ENCODE data around the gene SDHA.
"Not testable (repeated sequence)": the region's sequence is repeated elsewhere in the genome, so short reads cannot be mapped to it uniquely, and the experiment has no call there.

Gene SDHA

DNA sequence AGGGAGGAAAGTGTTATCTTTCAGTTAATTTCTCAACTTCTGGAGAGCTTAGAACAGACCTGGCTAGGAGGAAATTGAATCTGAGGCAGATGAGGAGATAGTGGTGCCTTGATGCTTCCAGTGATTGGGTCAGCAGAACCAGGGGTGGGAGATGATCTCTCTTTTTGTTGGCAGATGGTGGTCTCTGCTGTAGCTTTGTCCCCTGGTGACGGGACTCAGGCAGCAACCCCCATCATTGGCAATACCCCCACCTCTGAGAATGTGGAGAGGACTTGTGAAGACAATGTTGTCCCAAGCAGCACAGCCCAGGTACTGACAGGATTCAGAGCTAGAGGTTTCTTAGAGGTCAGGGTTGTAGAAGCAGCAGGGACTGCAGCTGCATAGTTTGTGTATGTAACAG lies 49.6 kb downstream of the SDHA start:
- no peak overlapping the region for H3K4me3 Mint-ChIP-seq
- H3K9me3 Mint-ChIP-seq: no peaks in the 10 kb centered on the region
- H3K27ac Mint-ChIP-seq: no peak overlapping the region
- H3K4me1 Mint-ChIP-seq (ENCODE audit: low read depth): peaks cover 19% of the 10 kb centered on the region
- no peaks in the 10 kb centered on the region for H3K27me3 Mint-ChIP-seq
- H3K36me3 Mint-ChIP-seq (ENCODE audit: low read depth): peaks cover 21% of the 10 kb centered on the region

DNA sequence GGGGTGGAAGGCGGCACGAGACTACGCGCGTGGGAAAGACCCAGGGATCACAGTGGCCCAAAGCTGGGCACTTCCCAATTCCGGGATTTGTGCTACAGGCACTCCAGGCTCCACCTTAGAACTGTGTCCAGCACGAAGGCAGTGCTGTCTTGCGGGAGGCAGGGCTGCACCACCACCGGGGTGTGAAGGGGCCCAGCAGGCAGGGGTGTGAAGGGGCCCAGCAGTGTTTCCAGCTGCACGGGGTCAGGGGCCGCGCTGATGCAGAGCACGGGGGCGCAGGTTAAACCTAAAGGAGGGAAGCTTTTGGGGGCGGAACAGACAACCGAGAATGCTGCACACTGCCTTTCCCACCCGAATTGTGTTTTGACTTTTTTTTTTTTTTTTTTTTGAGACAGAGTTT lies 52.2 kb downstream of the SDHA start:
- Mint-ChIP-seq H3K9me3 (no peaks in the 10 kb centered on the region), H3K27me3 (no peaks in the 10 kb centered on the region), H3K36me3 (ENCODE audit: low read depth) (peaks cover 30% of the 10 kb centered on the region), H3K4me1 (ENCODE audit: low read depth) (peaks cover 39% of the 10 kb centered on the region), H3K4me3 (peak overlapping the region; percentile 90), H3K27ac (peak overlapping the region; percentile 52)

DNA sequence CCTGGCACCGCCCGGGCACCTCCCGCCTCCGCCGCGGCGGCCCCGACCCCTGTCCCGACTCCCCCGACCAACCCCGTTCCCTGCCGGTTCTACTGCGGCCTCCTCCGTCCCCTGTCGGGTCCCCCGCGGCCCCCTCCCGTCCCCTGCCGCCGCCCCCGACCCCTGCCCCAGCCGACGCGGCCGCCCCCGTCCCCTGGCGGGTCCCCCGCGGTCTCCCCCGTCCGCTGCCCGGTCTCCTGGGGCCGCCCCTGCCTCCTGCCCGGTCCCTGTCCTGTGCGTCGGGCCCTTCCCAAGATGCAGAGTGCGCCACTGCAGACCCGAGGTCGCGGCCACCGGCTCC lies 53.7 kb downstream of the SDHA start:
- H3K4me1 Mint-ChIP-seq (ENCODE audit: low read depth): peaks cover 39% of the 10 kb centered on the region
- peak overlapping the region; percentile 96 for H3K27ac Mint-ChIP-seq
- not testable (repeated sequence) for H3K9me3 Mint-ChIP-seq, H3K27me3 Mint-ChIP-seq
- peak overlapping the region; percentile 90 for H3K4me3 Mint-ChIP-seq
- peaks cover 30% of the 10 kb centered on the region for H3K36me3 Mint-ChIP-seq (ENCODE audit: low read depth)

DNA sequence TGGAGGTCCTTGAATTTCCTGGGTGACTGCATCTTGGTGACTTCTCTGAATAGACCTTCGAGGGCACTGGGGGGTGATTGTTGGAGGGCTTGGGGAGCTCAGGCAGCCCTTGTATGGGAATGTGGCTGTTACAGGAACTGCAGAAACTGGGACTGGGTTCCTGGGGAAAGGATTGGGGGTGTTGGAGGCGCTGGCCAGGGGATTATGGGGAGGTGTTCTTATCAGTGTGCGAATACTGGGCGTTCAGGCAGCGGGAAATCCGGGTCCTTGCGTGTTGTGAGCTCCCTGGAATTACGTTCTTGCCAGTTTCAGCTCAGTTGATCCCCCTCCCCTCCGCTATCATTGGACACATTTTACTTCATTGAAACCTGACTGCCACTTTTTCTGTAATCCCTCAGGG lies 55.0 kb downstream of the SDHA start:
- Mint-ChIP-seq H3K36me3 (ENCODE audit: low read depth) (peaks cover 30% of the 10 kb centered on the region), H3K4me3 (peak overlapping the region; percentile 75), H3K27ac (peak overlapping the region; percentile 59)

DNA sequence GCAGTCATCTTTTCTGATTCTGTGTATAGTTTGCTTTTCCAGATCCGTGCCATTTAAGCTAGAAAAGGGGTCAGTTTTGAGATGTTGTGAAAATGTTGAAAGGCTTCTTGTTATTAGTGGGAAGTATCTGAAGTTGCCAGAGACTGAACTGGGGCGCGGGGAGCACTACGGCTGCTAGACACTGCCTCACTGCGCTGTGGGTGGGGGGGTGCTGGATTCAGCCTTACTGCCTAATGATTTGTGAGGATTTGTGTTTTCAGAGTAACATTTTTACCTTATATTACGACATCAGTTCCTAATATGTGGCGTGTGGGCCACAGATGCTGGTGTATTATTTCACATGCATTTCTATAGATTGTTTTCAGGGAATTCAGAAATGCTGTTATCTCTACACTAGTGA lies 55.4 kb downstream of the SDHA start:
- H3K27ac Mint-ChIP-seq: peak overlapping the region; percentile 59
- H3K4me3 Mint-ChIP-seq: peak overlapping the region; percentile 75
- peaks cover 39% of the 10 kb centered on the region for H3K4me1 Mint-ChIP-seq (ENCODE audit: low read depth)
- not testable (repeated sequence) for H3K9me3 Mint-ChIP-seq, H3K27me3 Mint-ChIP-seq
- H3K36me3 Mint-ChIP-seq (ENCODE audit: low read depth): peaks cover 30% of the 10 kb centered on the region

More for the DNA sequence above, 55.0 kb downstream of the SDHA start:
- H3K4me1 Mint-ChIP-seq (ENCODE audit: low read depth): peaks cover 39% of the 10 kb centered on the region
- not testable (repeated sequence) for H3K9me3 Mint-ChIP-seq, H3K27me3 Mint-ChIP-seq

DNA sequence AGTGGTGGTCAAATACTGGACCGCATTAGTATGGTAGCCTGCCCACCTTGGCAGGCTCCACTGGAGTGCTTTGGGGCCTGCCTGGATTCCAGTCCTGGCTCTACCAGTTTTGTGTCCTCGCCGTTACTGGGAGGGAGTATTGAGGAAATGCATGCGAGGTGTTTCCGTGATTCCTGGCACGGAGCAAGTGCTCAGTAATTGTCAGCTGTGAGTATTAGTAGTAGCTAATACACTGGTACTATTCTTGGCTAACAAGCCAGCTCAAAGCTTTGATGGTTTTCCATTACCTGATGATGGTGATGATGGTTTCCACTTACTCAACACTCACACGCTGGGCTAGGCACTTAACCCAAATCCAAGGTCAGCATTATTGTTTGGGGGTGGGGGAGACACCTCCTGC lies 56.2 kb downstream of the SDHA start:
- Mint-ChIP-seq H3K36me3 (ENCODE audit: low read depth) (peaks cover 33% of the 10 kb centered on the region), H3K4me1 (ENCODE audit: low read depth) (peaks cover 43% of the 10 kb centered on the region)
- not testable (repeated sequence) for H3K27me3 Mint-ChIP-seq, H3K9me3 Mint-ChIP-seq, H3K4me3 Mint-ChIP-seq, H3K27ac Mint-ChIP-seq

DNA sequence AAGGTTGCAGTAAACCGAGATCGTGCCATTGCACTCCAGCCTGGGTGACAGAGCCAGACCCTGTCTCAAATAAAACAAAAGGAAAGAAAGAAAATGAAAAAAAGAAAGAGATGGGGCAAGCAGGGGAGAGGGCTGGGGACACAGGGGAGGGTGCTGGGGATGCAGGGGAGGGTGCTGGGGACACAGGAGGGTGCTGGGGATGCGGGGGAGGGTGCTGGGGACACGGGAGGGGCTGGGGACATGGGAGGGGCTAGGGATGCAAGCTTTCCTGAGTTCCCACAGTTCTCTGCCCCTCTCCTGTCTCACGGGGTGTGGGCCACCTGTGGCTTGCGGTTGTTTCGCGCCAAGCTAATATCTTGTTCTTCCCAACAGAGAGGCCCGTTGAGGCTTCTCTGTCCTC lies 60.5 kb downstream of the SDHA start:
- H3K36me3 Mint-ChIP-seq (ENCODE audit: low read depth): peaks cover 49% of the 10 kb centered on the region
- no peaks in the 10 kb centered on the region for H3K27me3 Mint-ChIP-seq
- H3K4me1 Mint-ChIP-seq (ENCODE audit: low read depth): peaks cover 52% of the 10 kb centered on the region
- no peak overlapping the region for H3K4me3 Mint-ChIP-seq
- H3K9me3 Mint-ChIP-seq: no peaks in the 10 kb centered on the region
- no peak overlapping the region for H3K27ac Mint-ChIP-seq

DNA sequence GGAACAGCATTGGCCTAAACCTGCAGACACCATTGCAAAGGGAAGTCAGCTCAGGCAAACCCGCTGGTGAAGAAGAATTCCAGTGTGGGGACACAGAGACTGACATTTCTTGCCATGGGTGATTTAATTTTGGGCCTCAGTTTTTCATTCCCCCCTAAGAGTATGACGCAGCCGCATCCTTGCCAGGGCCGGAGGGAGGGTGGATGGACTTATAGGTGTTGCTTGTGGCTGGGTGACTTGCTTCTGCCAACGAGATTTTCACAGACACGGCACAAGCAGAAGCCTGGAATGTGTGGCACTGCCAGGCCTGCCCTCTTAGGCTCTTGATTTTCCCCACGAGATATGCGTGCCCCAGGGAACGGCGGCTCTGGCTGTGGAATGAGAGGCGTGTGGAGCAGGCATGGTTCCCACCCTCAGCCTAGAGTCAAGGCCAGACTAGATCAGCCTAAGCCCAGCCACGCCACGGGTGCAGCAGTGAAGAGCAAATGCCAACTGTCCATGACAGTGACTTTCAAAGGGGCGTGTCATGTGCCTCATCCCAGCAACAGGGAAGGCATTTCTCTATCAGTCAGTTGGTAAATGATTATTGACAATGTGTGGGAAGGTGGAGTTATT lies 61.0 kb downstream of the SDHA start:
- not testable (repeated sequence) for H3K27ac Mint-ChIP-seq, H3K4me3 Mint-ChIP-seq, H3K27me3 Mint-ChIP-seq, H3K9me3 Mint-ChIP-seq
- H3K4me1 Mint-ChIP-seq (ENCODE audit: low read depth): peaks cover 52% of the 10 kb centered on the region
- peaks cover 49% of the 10 kb centered on the region for H3K36me3 Mint-ChIP-seq (ENCODE audit: low read depth)

DNA sequence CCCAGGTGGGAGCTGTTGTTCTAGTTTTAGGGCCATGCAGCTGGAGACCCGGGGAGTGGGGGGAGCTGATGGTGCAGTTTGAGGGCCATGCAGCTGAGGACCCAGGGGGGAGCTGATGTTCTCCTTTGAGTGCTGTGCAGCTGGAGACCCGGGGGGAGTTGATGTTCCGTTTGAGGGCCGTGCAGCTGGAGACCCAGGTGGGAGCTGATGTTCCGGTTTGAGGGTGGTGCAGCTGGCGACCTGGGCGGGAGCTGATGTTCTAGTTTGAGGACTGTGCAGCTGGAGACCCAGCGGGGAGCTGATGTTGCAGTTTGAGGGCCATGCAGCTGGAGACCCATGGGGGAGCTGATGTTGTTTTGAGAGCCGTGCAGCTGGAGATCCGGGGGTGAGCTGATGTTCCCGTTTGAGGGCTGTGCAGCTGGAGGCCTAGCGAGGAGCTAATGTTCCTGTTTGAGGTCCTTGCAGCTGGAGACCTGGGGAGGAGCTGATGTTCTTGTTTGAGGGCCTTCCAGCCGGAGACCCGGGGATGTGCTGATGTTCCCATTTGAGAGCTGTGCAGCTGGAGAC lies 68.0 kb downstream of the SDHA start:
- Mint-ChIP-seq H3K4me3 (no peak overlapping the region), H3K36me3 (ENCODE audit: low read depth) (peaks cover 44% of the 10 kb centered on the region), H3K4me1 (ENCODE audit: low read depth) (peaks cover 33% of the 10 kb centered on the region), H3K9me3 (no peaks in the 10 kb centered on the region), H3K27ac (peak overlapping the region; percentile 36), H3K27me3 (no peaks in the 10 kb centered on the region)

DNA sequence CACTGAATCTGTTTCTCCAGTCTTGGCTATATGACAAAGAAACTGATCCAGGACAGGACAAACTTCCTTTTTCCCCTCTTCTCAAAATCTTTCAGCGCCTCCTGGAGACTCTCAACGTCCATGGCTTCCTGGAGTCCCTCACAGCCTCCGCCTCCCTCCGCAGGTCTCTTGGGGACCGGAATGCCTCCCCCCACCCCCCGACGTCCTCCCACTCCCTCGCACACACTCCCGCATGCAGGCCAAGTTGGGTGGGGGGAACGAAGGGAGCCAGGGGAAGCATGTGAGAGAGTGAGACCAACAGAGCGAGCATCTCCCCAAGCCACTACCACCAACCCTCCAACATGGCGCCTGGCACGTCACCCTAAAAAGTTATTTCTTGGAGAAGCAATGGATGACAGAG lies 72.1 kb downstream of the SDHA start:
- H3K27ac Mint-ChIP-seq; H3K9me3 Mint-ChIP-seq; H3K4me3 Mint-ChIP-seq; H3K27me3 Mint-ChIP-seq; H3K4me1 Mint-ChIP-seq (ENCODE audit: low read depth): not testable (repeated sequence)
- H3K36me3 Mint-ChIP-seq (ENCODE audit: low read depth): peaks cover 30% of the 10 kb centered on the region

DNA sequence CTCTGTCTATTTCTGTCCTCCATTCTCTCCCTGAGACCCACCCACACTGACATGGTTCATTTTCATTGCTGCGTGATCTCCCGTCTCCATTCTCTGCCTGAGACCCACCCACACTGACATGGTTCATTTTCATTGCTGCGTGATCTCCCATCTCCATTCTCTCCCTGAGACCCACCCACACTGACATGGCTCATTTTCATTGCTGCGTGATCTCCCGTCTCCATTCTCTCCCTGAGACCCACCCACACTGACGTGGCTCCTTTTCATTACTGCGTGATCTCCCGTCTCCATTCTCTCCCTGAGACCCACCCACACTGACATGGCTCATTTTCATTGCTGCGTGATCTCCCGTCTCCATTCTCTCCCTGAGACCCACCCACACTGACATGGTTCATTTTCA lies 73.2 kb downstream of the SDHA start:
- not testable (repeated sequence) for H3K4me3 Mint-ChIP-seq, H3K27ac Mint-ChIP-seq, H3K27me3 Mint-ChIP-seq, H3K9me3 Mint-ChIP-seq
- peaks cover 28% of the 10 kb centered on the region for H3K36me3 Mint-ChIP-seq (ENCODE audit: low read depth)
- H3K4me1 Mint-ChIP-seq (ENCODE audit: low read depth): peaks cover 13% of the 10 kb centered on the region

DNA sequence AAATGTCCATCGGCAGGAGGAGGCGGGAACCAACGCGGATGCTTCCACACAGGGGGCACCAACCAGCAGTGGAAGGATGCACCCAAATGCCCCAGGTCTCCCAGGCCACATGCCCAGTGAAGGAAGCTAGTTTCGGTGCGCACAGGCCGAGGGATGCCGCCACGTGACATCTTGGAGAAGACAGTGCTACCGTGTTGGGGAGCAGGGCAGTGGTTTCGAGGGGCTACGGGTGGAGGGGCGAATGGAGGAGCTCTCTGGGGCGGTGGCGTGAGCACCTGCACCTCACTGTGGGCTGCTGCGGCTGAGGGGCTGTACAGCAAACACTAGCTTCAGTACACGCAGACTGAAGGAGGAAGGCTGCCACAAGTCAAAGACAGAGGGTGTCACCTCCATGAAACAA lies 76.7 kb downstream of the SDHA start:
- H3K4me1 Mint-ChIP-seq (ENCODE audit: low read depth): peaks cover 27% of the 10 kb centered on the region
- H3K4me3 Mint-ChIP-seq, H3K27ac Mint-ChIP-seq: not testable (repeated sequence)

DNA sequence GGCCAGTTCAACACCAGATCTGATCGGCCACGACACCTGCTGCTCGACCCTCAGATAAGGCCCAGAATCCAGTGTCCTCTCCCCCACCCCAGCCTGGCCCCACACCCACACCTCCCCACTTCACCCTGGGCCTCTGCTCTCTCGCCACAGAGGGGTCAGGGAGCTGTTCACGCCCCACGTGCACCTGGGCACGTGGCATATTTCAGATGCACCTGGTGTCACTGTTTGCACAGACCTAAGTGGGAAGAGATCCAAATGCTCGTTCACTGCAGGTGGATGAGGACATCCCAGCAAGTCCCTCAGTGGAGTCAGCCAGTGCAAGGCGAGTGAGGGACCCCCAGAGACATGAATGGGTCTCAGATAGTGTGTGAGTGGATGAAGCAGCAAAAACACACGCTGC lies 78.1 kb downstream of the SDHA start:
- H3K27me3 Mint-ChIP-seq, H3K4me3 Mint-ChIP-seq, H3K9me3 Mint-ChIP-seq, H3K27ac Mint-ChIP-seq: not testable (repeated sequence)
- Mint-ChIP-seq H3K36me3 (ENCODE audit: low read depth) (peaks cover 16% of the 10 kb centered on the region), H3K4me1 (ENCODE audit: low read depth) (peaks cover 27% of the 10 kb centered on the region)

More for the DNA sequence above, 76.7 kb downstream of the SDHA start:
- H3K27me3 Mint-ChIP-seq, H3K9me3 Mint-ChIP-seq: not testable (repeated sequence)
- H3K36me3 Mint-ChIP-seq (ENCODE audit: low read depth): peaks cover 17% of the 10 kb centered on the region

DNA sequence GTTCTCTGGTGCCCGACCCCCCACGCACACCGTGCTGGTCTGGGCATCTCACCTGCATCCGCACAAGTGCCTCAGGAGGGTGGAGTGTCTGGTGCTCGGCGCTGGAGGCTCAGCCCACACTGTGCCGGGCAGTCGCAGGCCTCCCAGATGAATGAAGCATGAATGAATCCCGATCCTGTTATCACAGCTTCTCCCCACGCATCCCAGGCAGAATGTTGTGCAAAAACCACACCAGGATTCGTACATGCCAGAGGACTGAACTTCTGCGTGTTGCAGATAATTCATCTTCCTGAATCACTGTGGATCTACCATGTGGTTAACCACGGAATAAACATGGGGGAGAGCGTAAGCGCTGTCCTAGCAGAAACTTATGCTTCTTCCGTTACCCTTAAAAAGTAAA lies 78.8 kb downstream of the SDHA start:
- H3K4me3 Mint-ChIP-seq, H3K9me3 Mint-ChIP-seq: not testable (repeated sequence)

DNA sequence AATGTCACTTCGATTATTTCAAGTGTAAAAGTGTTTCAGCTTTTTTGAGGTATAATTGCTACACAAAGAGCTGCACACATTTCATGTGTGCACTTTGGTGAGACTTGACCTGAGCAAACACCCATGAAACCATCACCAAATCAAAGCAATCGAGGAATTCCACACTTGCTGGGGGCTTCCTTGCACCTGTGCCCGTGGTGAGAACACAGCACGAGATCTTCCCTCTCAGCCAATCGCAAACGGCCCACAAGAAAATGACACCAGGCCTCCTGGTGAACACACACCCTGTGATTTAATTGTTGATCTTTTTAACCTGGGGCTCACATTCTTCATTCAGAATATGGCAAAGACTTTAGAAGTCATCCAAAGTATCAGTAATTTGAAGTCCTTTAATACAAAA lies 79.3 kb downstream of the SDHA start:
- H3K27ac Mint-ChIP-seq: peak overlapping the region; percentile 68
- peaks cover 30% of the 10 kb centered on the region for H3K4me1 Mint-ChIP-seq (ENCODE audit: low read depth)
- not testable (repeated sequence) for H3K27me3 Mint-ChIP-seq; H3K4me3 Mint-ChIP-seq; H3K9me3 Mint-ChIP-seq; H3K36me3 Mint-ChIP-seq (ENCODE audit: low read depth)

More for the DNA sequence above, 78.8 kb downstream of the SDHA start:
- H3K27ac Mint-ChIP-seq; H3K27me3 Mint-ChIP-seq; H3K36me3 Mint-ChIP-seq (ENCODE audit: low read depth): not testable (repeated sequence)
- peaks cover 30% of the 10 kb centered on the region for H3K4me1 Mint-ChIP-seq (ENCODE audit: low read depth)

DNA sequence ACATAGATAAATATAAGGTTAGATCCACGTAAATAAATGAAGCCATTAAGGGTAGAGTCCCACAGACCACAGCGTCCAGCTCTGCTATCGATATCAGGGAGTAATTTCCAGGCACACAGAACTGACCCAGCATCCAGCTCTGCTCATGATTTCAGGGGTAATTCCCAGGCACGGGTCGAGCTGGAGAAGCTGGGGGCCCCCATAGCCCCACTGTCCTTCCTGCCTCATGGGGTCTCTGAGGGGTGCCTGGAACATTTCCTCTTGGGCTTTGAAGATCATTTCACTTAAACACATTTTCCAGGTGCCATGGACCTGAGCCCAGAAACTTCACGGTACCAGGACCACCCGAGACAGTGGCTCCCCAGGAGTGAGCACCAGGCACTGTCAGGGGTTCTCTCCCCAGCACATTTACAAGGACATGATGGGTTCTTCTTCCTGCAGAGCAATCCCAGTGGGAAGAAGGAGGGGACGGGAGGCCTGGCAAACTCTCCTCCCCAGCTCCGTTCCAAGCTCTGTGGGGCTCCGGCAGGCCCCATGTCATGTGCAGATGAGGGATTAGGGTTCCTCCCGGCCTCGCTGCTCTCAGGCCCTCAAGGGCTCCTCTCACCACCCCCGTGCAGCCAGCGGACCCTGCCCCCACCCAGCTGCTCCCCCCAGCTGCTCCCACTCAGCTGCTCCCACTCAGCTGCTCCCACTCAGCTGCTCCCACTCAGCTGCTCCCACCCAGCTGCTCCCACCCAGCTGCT lies 80.0 kb downstream of the SDHA start:
- H3K27me3 Mint-ChIP-seq; H3K27ac Mint-ChIP-seq; H3K36me3 Mint-ChIP-seq (ENCODE audit: low read depth); H3K9me3 Mint-ChIP-seq; H3K4me3 Mint-ChIP-seq: not testable (repeated sequence)
- H3K4me1 Mint-ChIP-seq (ENCODE audit: low read depth): peaks cover 30% of the 10 kb centered on the region
